Activated T-cell treated with anti-CD3 and anti-CD28 coated beads for 4 hours (primary cell): ENCODE data around the gene SLC25A17.
"Not testable (repeated sequence)": the region's sequence is repeated elsewhere in the genome, so short reads cannot be mapped to it uniquely, and the experiment has no call there.

ENCODE experiments used
- DNase-seq: peaks from one replicate; pipeline ENCODE4 v3.0.0-alpha.2; 2020

Gene SLC25A17

GRCh38 chr22:40818192-40818746 is 877 bp downstream of the SLC25A17 start:
- no peak for DNase-seq

GRCh38 chr22:40817737-40818136 is 1.4 kb downstream of the SLC25A17 start:
- DNase-seq = no peak

GRCh38 chr22:40813912-40814315 is 5.2 kb downstream of the SLC25A17 start:
- DNase-seq = no peak

GRCh38 chr22:40808018-40808841 is 10.9 kb downstream of the SLC25A17 start:
- DNase-seq = no peak

- no peak for DNase-seq
These were observed 12.4 kb downstream of the SLC25A17 start for GRCh38 chr22:40806711-40807110.

GRCh38 chr22:40805699-40806203 is 13.4 kb downstream of the SLC25A17 start:
- no peak for DNase-seq

- no peak for DNase-seq
These were observed 13.9 kb downstream of the SLC25A17 start for GRCh38 chr22:40805239-40805638.

GRCh38 chr22:40803321-40803720 is 15.8 kb downstream of the SLC25A17 start:
- no peak for DNase-seq

- DNase-seq = no peak
These were observed 20.1 kb downstream of the SLC25A17 start for GRCh38 chr22:40799008-40799407.

- DNase-seq = no peak
These were observed 21.7 kb downstream of the SLC25A17 start for GRCh38 chr22:40797427-40797826.

- DNase-seq = no peak
These were observed 26.7 kb downstream of the SLC25A17 start for GRCh38 chr22:40792451-40792850.

- no peak for DNase-seq
These were observed 27.9 kb downstream of the SLC25A17 start for GRCh38 chr22:40791241-40791640.

- DNase-seq = no peak
These were observed 30.0 kb downstream of the SLC25A17 start for GRCh38 chr22:40789131-40789530.

GRCh38 chr22:40782521-40782920 is 36.6 kb downstream of the SLC25A17 start:
- no peak for DNase-seq

GRCh38 chr22:40781749-40782148 is 37.4 kb downstream of the SLC25A17 start:
- DNase-seq = not testable (repeated sequence)

- no peak for DNase-seq
These were observed 49.4 kb downstream of the SLC25A17 start for GRCh38 chr22:40769761-40770160.

- no peak for DNase-seq
These were observed 50.9 kb downstream of the SLC25A17 start for GRCh38 chr22:40768206-40768605.

GRCh38 chr22:40766956-40767355 is 52.2 kb downstream of the SLC25A17 start:
- DNase-seq = no peak

- no peak for DNase-seq
These were observed 54.2 kb downstream of the SLC25A17 start for GRCh38 chr22:40764763-40765441.

GRCh38 chr22:40759294-40759840 is 59.8 kb downstream of the SLC25A17 start:
- DNase-seq = no peak

GRCh38 chr22:40758851-40759250 is 60.3 kb downstream of the SLC25A17 start:
- not testable (repeated sequence) for DNase-seq

- no peak for DNase-seq
These were observed 60.8 kb downstream of the SLC25A17 start for GRCh38 chr22:40758390-40758789.

- DNase-seq = no peak
These were observed 62.1 kb downstream of the SLC25A17 start for GRCh38 chr22:40757071-40757470.
